Spleen (tissue), 7 donors: ENCODE results near the gene USPL1.

Experiments
- POLR2A ChIP-seq, 3 donors: fragments of 450-650 bp; IDR thresholded peaks; one replicate each; pipeline ENCODE4 v1.5.1; 2017; ENCODE audit warnings: antibody characterized with exemption in 3 of 3, mild to moderate bottlenecking in 1 of 3
- POLR2AphosphoS5 ChIP-seq, 3 donors: sonication (generic); formaldehyde crosslinking; IDR thresholded peaks; one replicate each; pipeline ENCODE4 v1.5.1; 2017; ENCODE audit warnings: antibody characterized with exemption in 3 of 3
- TF ChIP-seq, protein P1 (sequence below), 11 experiments: fragments of 200-600 bp in 7 of 11; fragments of 450-650 bp in 4 of 11; sonication (generic) in 4 of 11; IDR thresholded peaks in 8 of 11; conservative IDR thresholded peaks in 3 of 11; 1 replicate in 7 of 11; 2 replicates in 4 of 11; pipeline versions ENCODE4 v1.4.0 to v1.8.0; 2016 to 2021; ENCODE audit warnings: antibody characterized with exemption in 11 of 11, inconsistent platforms in 4 of 11, mild to moderate bottlenecking in 1 of 11
- donor health status: DM: no; HTN: no; CAD: no; lungs with moderate emphysema.
- donor health status: DM: no; HTN: no; CAD: no.
- donor health status: DM: no; HTN: no; CAD: no.

- no peak for TF ChIP-seq POLR2A (IDR thresholded peaks at IDR 0.05)
- TF ChIP-seq, protein P1, sequence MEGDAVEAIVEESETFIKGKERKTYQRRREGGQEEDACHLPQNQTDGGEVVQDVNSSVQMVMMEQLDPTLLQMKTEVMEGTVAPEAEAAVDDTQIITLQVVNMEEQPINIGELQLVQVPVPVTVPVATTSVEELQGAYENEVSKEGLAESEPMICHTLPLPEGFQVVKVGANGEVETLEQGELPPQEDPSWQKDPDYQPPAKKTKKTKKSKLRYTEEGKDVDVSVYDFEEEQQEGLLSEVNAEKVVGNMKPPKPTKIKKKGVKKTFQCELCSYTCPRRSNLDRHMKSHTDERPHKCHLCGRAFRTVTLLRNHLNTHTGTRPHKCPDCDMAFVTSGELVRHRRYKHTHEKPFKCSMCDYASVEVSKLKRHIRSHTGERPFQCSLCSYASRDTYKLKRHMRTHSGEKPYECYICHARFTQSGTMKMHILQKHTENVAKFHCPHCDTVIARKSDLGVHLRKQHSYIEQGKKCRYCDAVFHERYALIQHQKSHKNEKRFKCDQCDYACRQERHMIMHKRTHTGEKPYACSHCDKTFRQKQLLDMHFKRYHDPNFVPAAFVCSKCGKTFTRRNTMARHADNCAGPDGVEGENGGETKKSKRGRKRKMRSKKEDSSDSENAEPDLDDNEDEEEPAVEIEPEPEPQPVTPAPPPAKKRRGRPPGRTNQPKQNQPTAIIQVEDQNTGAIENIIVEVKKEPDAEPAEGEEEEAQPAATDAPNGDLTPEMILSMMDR (IDR thresholded peaks at IDR 0.05 in 8 of 11, conservative IDR thresholded peaks at IDR 0.05 in 3 of 11), result no peak
- TF ChIP-seq POLR2AphosphoS5 (IDR thresholded peaks at IDR 0.05), result no peak
These were observed 47.1 kb downstream of the USPL1 start for GRCh38 chr13:30664689-30665275.
